ENCODE data around the gene RAPGEF2. TPM values are rescaled to one million over a fixed set of nuclear protein-coding genes. Genes with fewer than 3 reads are reported as not detected.

Gene RAPGEF2
- polyA plus RNA-seq, 1 donor (not counting 4 experiments of a cell fraction or from before 2014, with no cell fraction given): 23.8 TPM

DNA sequence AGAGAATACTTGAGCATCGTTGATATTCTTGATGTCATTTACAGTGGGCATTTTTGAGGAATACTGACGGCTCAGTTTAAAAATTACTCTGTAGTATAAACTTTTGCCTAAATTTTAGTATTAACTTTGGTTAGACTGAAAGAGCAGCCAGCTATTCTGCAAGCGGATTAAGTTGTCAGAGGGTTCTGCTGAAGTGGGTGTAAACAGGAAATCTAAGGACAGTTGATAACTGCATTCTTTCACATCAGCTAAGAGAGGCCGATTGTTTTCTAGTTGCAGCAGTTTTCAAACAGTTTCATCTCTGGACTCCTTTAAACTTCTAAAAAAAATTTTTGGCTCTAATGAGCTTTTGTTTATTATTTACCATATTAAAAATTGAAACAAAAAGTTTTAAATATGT, 149.6 kb downstream of the RAPGEF2 start:
- TF ChIP-seq CTCF (optimal IDR thresholded peaks at IDR 0.05 in 1 of 3, IDR thresholded peaks at IDR 0.05 in 1 of 3, conservative IDR thresholded peaks at IDR 0.05 in 1 of 3; ENCODE audit: extremely low read depth in 1 of 3, insufficient read depth in 2 of 3, low read length in 3 of 3) (no peak), EZH2 (IDR thresholded peaks at IDR 0.05; ENCODE audit: low read length) (no peak)
- no peaks in the 10 kb centered on the region for H3K4me1 ChIP-seq (ENCODE audit: control insufficient read depth, extremely low read depth, insufficient read depth, low read length)
- FAIRE-seq (no peak), DNase-seq (ENCODE audit: low read depth, low spot score) (no peak)
- H3K4me2 ChIP-seq (ENCODE audit: control insufficient read depth, extremely low read depth, insufficient read depth, low read depth, low read length): no peak overlapping the region
- H3K4me3 ChIP-seq (ENCODE audit: control insufficient read depth in 2 of 3, extremely low read depth in 1 of 3, insufficient read depth in 2 of 3, low read depth in 1 of 3, low read length in 3 of 3): no peak overlapping the region
- dilution Hi-C loops (cut with MboI; ENCODE audit: extremely low pct_ligation_motif_present, low sequenced_read_pairs): no loop called here
- no peaks in the 10 kb centered on the region for H3K9me1 ChIP-seq (ENCODE audit: control insufficient read depth, extremely low read depth, insufficient read depth, low read length)
- peaks cover 0 to 2% of the 10 kb centered on the region in 2 experiments for H3K36me3 ChIP-seq (ENCODE audit: control insufficient read depth in 2 of 2, extremely low read depth in 1 of 2, insufficient read depth in 2 of 2, low read length in 2 of 2)
- H3K27ac ChIP-seq (ENCODE audit: control insufficient read depth, insufficient read depth, low read length): no peak overlapping the region
- H3K79me2 ChIP-seq (ENCODE audit: control insufficient read depth, insufficient read depth, low read length): no peaks in the 10 kb centered on the region
- no peaks in the 10 kb centered on the region for H3K27me3 ChIP-seq (ENCODE audit: control insufficient read depth, extremely low read depth, insufficient read depth, low read length)
- no peaks in the 10 kb centered on the region for H4K20me1 ChIP-seq (ENCODE audit: control insufficient read depth, extremely low read depth, insufficient read depth, low read length)
- H3K9ac ChIP-seq (ENCODE audit: control insufficient read depth, extremely low read depth, insufficient read depth, low read length): no peak overlapping the region
- no peak overlapping the region for H2AFZ ChIP-seq (ENCODE audit: control insufficient read depth, low read length)
- H3K9me3 ChIP-seq (ENCODE audit: control insufficient read depth, low read depth, low read length): no peaks in the 10 kb centered on the region

- Histone ChIP-seq H3K9me3 (ENCODE audit: control insufficient read depth, low read depth, low read length) (no peaks in the 10 kb centered on the region), H3K9ac (ENCODE audit: control insufficient read depth, extremely low read depth, insufficient read depth, low read length) (no peak overlapping the region), H3K79me2 (ENCODE audit: control insufficient read depth, insufficient read depth, low read length) (no peaks in the 10 kb centered on the region), H3K27ac (ENCODE audit: control insufficient read depth, insufficient read depth, low read length) (no peak overlapping the region), H3K36me3 (ENCODE audit: control insufficient read depth in 2 of 2, extremely low read depth in 1 of 2, insufficient read depth in 2 of 2, low read length in 2 of 2) (peaks cover 0 to 2% of the 10 kb centered on the region in 2 experiments), H3K4me2 (ENCODE audit: control insufficient read depth, extremely low read depth, insufficient read depth, low read depth, low read length) (no peak overlapping the region), H4K20me1 (ENCODE audit: control insufficient read depth, extremely low read depth, insufficient read depth, low read length) (no peaks in the 10 kb centered on the region), H3K27me3 (ENCODE audit: control insufficient read depth, extremely low read depth, insufficient read depth, low read length) (no peaks in the 10 kb centered on the region), H3K4me1 (ENCODE audit: control insufficient read depth, extremely low read depth, insufficient read depth, low read length) (no peaks in the 10 kb centered on the region), H2AFZ (ENCODE audit: control insufficient read depth, low read length) (no peak overlapping the region), H3K9me1 (ENCODE audit: control insufficient read depth, extremely low read depth, insufficient read depth, low read length) (no peaks in the 10 kb centered on the region), H3K4me3 (ENCODE audit: control insufficient read depth in 2 of 3, extremely low read depth in 1 of 3, insufficient read depth in 2 of 3, low read depth in 1 of 3, low read length in 3 of 3) (no peak overlapping the region)
- FAIRE-seq (no peak), DNase-seq (ENCODE audit: low read depth, low spot score) (no peak)
- dilution Hi-C loops (cut with MboI; ENCODE audit: extremely low pct_ligation_motif_present, low sequenced_read_pairs): no loop called here
- TF ChIP-seq EZH2 (IDR thresholded peaks at IDR 0.05; ENCODE audit: low read length): no peak
- peak in 1 of 3 experiments; percentile 21 for TF ChIP-seq CTCF (optimal IDR thresholded peaks at IDR 0.05 in 1 of 3, IDR thresholded peaks at IDR 0.05 in 1 of 3, conservative IDR thresholded peaks at IDR 0.05 in 1 of 3; ENCODE audit: extremely low read depth in 1 of 3, insufficient read depth in 2 of 3, low read length in 3 of 3)
Measured at GRCh38 chr4:159256037-159256436, 153.2 kb downstream of the RAPGEF2 start.

All from keratinocyte (primary cell).